Mammary epithelial cell (primary cell): ENCODE measurements around the gene GFOD2.

Experiments
- EZH2 ChIP-seq: IDR thresholded peaks from 2 replicates; pipeline ENCODE4 v1.6.1; 2012; ENCODE audit warnings: low read length, inconsistent platforms, borderline replicate concordance
- TF ChIP-seq, protein P1 (sequence below), 2 donors: IDR thresholded peaks in 1 of 2; conservative IDR thresholded peaks in 1 of 2; 2 replicates each; pipeline ENCODE4 v1.5.1; 2011 to 2012; ENCODE audit warnings: inconsistent platforms in 2 of 2, low read length in 2 of 2, mild to moderate bottlenecking in 2 of 2, control low read depth in 1 of 2, low read depth in 1 of 2; ENCODE audit not compliant: insufficient read depth in 1 of 2; ENCODE audit errors: extremely low read depth in 1 of 2

DNA sequence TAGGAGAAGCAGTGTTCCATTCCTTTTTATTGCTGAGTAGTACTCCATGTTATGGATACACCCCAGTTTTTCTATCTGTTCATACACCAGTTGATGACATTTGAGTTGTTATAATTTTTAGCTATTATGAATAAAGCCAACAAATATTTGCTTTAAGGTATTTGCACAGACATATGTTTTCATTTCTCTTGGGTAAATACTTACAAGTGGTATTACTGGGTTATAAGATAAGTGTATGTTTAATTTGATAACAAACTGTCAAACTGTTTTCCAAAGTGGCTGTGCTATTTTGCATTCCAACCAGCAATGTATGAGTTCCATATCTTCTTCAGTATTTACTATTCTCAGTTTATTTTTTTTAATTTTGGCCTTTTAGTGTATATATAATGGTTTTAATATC lies 27.7 kb upstream of the GFOD2 start:
- TF ChIP-seq EZH2 = no peak
- TF ChIP-seq, protein P1, sequence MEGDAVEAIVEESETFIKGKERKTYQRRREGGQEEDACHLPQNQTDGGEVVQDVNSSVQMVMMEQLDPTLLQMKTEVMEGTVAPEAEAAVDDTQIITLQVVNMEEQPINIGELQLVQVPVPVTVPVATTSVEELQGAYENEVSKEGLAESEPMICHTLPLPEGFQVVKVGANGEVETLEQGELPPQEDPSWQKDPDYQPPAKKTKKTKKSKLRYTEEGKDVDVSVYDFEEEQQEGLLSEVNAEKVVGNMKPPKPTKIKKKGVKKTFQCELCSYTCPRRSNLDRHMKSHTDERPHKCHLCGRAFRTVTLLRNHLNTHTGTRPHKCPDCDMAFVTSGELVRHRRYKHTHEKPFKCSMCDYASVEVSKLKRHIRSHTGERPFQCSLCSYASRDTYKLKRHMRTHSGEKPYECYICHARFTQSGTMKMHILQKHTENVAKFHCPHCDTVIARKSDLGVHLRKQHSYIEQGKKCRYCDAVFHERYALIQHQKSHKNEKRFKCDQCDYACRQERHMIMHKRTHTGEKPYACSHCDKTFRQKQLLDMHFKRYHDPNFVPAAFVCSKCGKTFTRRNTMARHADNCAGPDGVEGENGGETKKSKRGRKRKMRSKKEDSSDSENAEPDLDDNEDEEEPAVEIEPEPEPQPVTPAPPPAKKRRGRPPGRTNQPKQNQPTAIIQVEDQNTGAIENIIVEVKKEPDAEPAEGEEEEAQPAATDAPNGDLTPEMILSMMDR (conservative IDR thresholded peaks at IDR 0.05 in 1 of 2, IDR thresholded peaks at IDR 0.05 in 1 of 2; ENCODE audit: extremely low read depth in 1 of 2, insufficient read depth in 1 of 2, low read depth in 1 of 2, low read length in 2 of 2) = no peak
